ENCODE results near the gene TANGO2. TPM values are rescaled to one million over a fixed set of nuclear protein-coding genes. Genes with fewer than 3 reads are reported as not detected.

Gene TANGO2
- total RNA-seq, 2 experiments from 2014 or later: 15.7 to 18.3 TPM

- TF ChIP-seq, protein P1, sequence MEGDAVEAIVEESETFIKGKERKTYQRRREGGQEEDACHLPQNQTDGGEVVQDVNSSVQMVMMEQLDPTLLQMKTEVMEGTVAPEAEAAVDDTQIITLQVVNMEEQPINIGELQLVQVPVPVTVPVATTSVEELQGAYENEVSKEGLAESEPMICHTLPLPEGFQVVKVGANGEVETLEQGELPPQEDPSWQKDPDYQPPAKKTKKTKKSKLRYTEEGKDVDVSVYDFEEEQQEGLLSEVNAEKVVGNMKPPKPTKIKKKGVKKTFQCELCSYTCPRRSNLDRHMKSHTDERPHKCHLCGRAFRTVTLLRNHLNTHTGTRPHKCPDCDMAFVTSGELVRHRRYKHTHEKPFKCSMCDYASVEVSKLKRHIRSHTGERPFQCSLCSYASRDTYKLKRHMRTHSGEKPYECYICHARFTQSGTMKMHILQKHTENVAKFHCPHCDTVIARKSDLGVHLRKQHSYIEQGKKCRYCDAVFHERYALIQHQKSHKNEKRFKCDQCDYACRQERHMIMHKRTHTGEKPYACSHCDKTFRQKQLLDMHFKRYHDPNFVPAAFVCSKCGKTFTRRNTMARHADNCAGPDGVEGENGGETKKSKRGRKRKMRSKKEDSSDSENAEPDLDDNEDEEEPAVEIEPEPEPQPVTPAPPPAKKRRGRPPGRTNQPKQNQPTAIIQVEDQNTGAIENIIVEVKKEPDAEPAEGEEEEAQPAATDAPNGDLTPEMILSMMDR (IDR thresholded peaks at IDR 0.05): peak; percentile 72
- CTCF ChIA-PET: interaction anchor here (0.8 to 6.1 kb wide), 20 partner anchors 8 to 283 kb away, joined by 3 to 75 read pairs (median 4); no protein-coding TSS in a partner anchor
- intact Hi-C loops (cut with micrococcal nuclease): no loop called here
- H3K9me3 Mint-ChIP-seq: no peaks in the 10 kb centered on the region
- no peak overlapping the region for H3K4me3 Mint-ChIP-seq
- peaks cover 3% of the 10 kb centered on the region for H3K4me1 Mint-ChIP-seq (ENCODE audit: low read depth)
- no peaks in the 10 kb centered on the region for H3K36me3 Mint-ChIP-seq (ENCODE audit: low read depth)
- DNase-seq: peak; percentile 72
- ATAC-seq: peak; percentile 25
- H3K27ac Mint-ChIP-seq: no peak overlapping the region
- POLR2A ChIA-PET: interaction anchor here (1.7 kb wide), 1 partner anchor 11 kb away, joined by 4 read pairs; no protein-coding TSS in a partner anchor
- peaks cover 18% of the 10 kb centered on the region for H3K27me3 Mint-ChIP-seq
Measured at GRCh38 chr22:20013382-20013871, 7.5 kb upstream of the TANGO2 start.

DNA sequence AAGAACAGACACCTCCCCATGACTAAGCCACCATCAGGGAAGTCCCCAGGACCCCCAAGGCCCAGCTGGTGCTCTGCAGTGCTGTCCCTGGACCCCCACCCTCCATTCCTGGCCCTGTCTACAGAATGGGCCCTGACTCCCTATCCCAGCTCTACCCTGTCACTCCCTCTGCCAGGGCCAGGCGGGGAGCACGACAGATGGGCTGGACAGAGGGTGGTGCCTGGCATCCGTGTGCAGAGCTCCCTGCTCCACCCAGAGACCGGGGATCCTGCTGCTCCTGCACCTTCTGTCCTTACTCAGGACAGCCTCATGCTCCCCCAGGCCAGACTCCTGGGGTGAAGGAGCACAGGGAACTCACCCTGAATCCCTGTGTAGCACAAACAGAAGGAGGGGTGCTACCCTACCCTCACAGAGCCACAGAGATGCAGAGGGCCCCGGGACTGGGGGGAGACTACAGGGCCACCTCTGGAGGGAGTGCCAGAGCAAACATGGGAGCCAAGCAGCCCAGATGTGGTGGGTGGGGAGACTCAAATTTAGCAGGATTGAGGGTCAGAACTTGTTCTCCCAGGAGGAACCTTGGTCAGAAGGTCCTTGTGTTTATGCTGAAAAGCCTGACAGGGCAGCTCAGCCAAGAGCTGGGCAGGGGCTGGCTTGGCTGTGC is 6.3 kb upstream of the TANGO2 start:
- Mint-ChIP-seq H3K4me3 (no peak overlapping the region), H3K4me1 (ENCODE audit: low read depth) (peaks cover 3% of the 10 kb centered on the region), H3K27ac (no peak overlapping the region), H3K27me3 (peaks cover 20% of the 10 kb centered on the region), H3K36me3 (ENCODE audit: low read depth) (no peaks in the 10 kb centered on the region), H3K9me3 (no peaks in the 10 kb centered on the region)
- no peak for ATAC-seq
- CTCF ChIA-PET: interaction anchor here (1.2 to 6.1 kb wide), 11 partner anchors 7 to 284 kb away, joined by 3 to 75 read pairs (median 6); no protein-coding TSS in a partner anchor
- TF ChIP-seq, protein P1 (IDR thresholded peaks at IDR 0.05): no peak
- POLR2A ChIA-PET: interaction anchor here (1.2 to 1.7 kb wide), 2 partner anchors 10 to 26 kb away, joined by 3 to 4 read pairs; no protein-coding TSS in a partner anchor
- no peak for DNase-seq
- intact Hi-C loops (cut with micrococcal nuclease): no loop called here

GRCh38 chr22:20015187-20015625 is 5.7 kb upstream of the TANGO2 start:
- DNase-seq (no peak), ATAC-seq (no peak)
- intact Hi-C loops (cut with micrococcal nuclease): no loop called here
- Mint-ChIP-seq H3K9me3 (no peaks in the 10 kb centered on the region), H3K36me3 (ENCODE audit: low read depth) (no peaks in the 10 kb centered on the region), H3K27me3 (peaks cover 20% of the 10 kb centered on the region), H3K27ac (no peak overlapping the region), H3K4me1 (ENCODE audit: low read depth) (peaks cover 5% of the 10 kb centered on the region), H3K4me3 (peak overlapping the region; percentile 57)
- TF ChIP-seq, protein P1 (IDR thresholded peaks at IDR 0.05): no peak
- ChIA-PET CTCF (interaction anchor here (0.9 to 6.1 kb wide), 7 partner anchors 44 to 285 kb away, joined by 3 to 75 read pairs (median 5); no protein-coding TSS in a partner anchor), POLR2A (interaction anchor here (0.9 to 1.7 kb wide), 3 partner anchors 9 to 30 kb away, joined by 3 to 4 read pairs (median 4); no protein-coding TSS in a partner anchor)

DNA sequence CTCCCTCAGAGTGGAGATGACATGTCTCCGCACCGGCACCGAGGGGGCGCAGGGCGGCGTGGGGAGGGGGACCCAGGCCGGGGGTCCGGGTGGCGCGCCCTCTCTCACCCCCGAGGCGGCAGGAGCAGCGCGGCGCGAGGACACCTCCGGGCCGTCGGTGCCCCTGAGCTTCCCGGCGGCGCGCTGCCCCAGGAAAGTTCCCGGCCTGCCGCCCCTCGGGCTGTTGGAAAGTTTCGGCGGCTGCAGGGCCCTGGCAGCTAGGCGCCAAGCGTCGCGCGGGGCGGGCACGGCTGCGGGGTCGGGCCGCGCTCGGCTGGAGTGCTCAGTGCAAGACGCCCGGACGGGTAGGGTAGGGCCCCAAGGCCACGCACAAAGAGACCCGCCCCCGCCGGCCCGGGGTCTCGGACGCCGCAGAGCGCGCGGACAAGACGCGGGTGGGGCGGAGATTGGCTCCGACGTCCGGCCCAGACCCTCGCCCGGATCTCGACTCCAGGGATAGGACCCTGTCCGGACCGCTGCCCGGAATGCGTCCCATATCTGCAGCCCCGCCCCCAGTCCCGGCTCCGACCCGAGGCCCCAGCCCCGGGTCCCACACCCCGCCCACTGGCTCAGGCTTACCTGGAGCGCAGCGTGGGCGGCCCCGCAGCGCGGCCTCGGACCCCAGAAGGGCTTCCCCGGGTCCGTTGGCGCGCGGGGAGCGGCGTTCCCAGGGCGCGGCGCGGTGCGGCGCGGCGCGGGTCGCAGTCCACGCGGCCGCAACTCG is 4.8 kb upstream of the TANGO2 start:
- Mint-ChIP-seq H3K4me1 (ENCODE audit: low read depth) (peaks cover 9% of the 10 kb centered on the region), H3K4me3 (peak overlapping the region; percentile 76), H3K9me3 (no peaks in the 10 kb centered on the region), H3K36me3 (ENCODE audit: low read depth) (no peaks in the 10 kb centered on the region), H3K27me3 (peaks cover 20% of the 10 kb centered on the region), H3K27ac (no peak overlapping the region)
- no peak for ATAC-seq
- POLR2A ChIA-PET: interaction anchor here (0.6 to 0.9 kb wide), 2 partner anchors 31 to 235 kb away, joined by 4 read pairs; no protein-coding TSS in a partner anchor
- intact Hi-C loops (cut with micrococcal nuclease): no loop called here
- CTCF ChIA-PET: interaction anchor here (0.9 to 6.1 kb wide), 5 partner anchors 45 to 286 kb away, joined by 3 to 75 read pairs (median 5); no protein-coding TSS in a partner anchor
- TF ChIP-seq, protein P1 (IDR thresholded peaks at IDR 0.05): no peak
- DNase-seq: peak; percentile 24

All from activated CD8-positive, alpha-beta T cell treated with anti-CD3 and anti-CD28 coated beads for 36 hours (primary cell).